Activated CD4-positive, alpha-beta T cell treated with anti-CD3 and anti-CD28 coated beads for 36 hours (primary cell): ENCODE data around the gene METRNL. TPM values are rescaled to one million over a fixed set of nuclear protein-coding genes. Genes with fewer than 3 reads are reported as not detected.

Experiments used
- ATAC-seq: fragments of 200-7000 bp; cut with Tn5 transposase; one replicate; pipeline ENCODE4 v1.10.0; 2021; ENCODE audit warnings: mild to moderate bottlenecking, moderate library complexity
- CTCF ChIA-PET: fragments of 350-600 bp; sonication (Branson Sonifier 250); formaldehyde crosslinking; loops from one replicate; lab custom pipeline; 2021; ENCODE audit warnings: antibody characterized with exemption; lab: Charles Lee
- POLR2A ChIA-PET: fragments of 350-600 bp; sonication (Branson Sonifier 250); formaldehyde crosslinking; loops from one replicate; lab custom pipeline; 2021; ENCODE audit warnings: antibody characterized with exemption, inconsistent platforms; lab: Charles Lee
- DNase-seq: peaks from one replicate; pipeline ENCODE4 v3.0.0-alpha.2; 2020
- H3K27ac Mint-ChIP-seq: one replicate; pipeline ENCODE4 v1.8.0; 2021; ENCODE audit warnings: mixed read lengths
- H3K27me3 Mint-ChIP-seq: one replicate; pipeline ENCODE4 v1.8.0; 2021; ENCODE audit warnings: mixed read lengths
- H3K36me3 Mint-ChIP-seq: one replicate; pipeline ENCODE4 v1.8.0; 2021; ENCODE audit warnings: low read depth, mixed read lengths
- H3K4me1 Mint-ChIP-seq: one replicate; pipeline ENCODE4 v1.8.0; 2021; ENCODE audit warnings: mixed read lengths
- H3K4me3 Mint-ChIP-seq: one replicate; pipeline ENCODE4 v1.8.0; 2021; ENCODE audit warnings: mild to moderate bottlenecking, moderate library complexity, mixed read lengths
- H3K9me3 Mint-ChIP-seq: one replicate; pipeline ENCODE4 v1.8.0; 2021; ENCODE audit warnings: low read depth, mixed read lengths
- intact Hi-C, 2 experiments: fragments of 100-400 bp; cut with DNase I in 1 of 2; cut with micrococcal nuclease in 1 of 2; formaldehyde crosslinking; loops; one replicate each; pipeline versions ENCODE4 v1.14.2 to v1.15.1; 2022 to 2024; cut with DNase I, micrococcal nuclease
- total RNA-seq, 2 experiments: library from RNA; stranded (reverse); gene quantifications; one replicate each; pipeline ENCODE4 v1.2.3, GENCODE V29; 2021

The METRNL gene
- total RNA-seq, 2 experiments from 2014 or later, result 22.4 to 26.3 TPM

DNA sequence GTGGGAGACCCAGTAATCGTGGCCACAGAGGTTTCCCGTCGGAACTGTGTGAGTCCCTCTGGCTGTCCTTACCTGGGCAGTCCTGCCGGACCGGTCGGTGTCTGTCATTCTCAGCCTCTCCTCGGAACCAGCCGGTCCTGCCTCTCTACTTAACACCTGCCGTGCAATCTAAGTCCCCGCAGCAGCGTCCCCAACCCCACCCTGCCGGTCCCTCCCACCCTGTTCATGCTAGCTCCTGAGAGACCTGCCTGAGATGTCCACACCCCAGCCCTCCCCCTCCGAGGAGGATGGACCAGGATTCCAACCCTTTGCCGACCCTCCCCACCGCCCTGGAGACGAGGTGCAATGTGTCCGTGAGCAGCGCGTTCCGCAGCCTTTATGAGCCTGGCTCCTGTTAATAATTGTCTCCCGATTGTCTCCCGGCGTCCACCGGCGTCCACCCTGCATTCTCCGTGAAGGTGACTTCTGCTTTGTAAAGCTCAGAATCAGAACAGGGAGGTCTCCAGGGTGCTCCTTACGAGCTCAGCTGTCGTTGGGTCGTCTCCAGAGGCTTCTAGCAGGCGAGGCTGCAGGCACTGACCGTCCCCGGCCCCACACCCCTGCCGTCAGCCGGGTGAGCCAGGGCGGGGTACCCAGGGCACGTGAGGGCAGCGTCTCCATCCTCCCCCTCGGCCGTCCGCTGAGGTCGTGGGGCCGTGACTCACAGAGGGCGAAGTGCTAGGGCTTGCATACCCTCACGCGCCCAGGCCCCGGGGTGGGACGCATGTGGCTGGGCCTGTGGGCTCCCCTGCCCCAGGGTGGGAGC is 10.1 kb downstream of the METRNL start:
- intact Hi-C loops, result no loop called here
- H3K27ac Mint-ChIP-seq, result no peak overlapping the region
- H3K9me3 Mint-ChIP-seq, result no peaks in the 10 kb centered on the region
- ChIA-PET CTCF (no interaction called here), POLR2A (no interaction called here)
- no peak overlapping the region for H3K4me3 Mint-ChIP-seq
- H3K36me3 Mint-ChIP-seq, result peaks cover 2% of the 10 kb centered on the region
- H3K4me1 Mint-ChIP-seq, result peaks cover 5% of the 10 kb centered on the region
- DNase-seq, result no peak
- H3K27me3 Mint-ChIP-seq, result no peaks in the 10 kb centered on the region
- no peak for ATAC-seq

DNA sequence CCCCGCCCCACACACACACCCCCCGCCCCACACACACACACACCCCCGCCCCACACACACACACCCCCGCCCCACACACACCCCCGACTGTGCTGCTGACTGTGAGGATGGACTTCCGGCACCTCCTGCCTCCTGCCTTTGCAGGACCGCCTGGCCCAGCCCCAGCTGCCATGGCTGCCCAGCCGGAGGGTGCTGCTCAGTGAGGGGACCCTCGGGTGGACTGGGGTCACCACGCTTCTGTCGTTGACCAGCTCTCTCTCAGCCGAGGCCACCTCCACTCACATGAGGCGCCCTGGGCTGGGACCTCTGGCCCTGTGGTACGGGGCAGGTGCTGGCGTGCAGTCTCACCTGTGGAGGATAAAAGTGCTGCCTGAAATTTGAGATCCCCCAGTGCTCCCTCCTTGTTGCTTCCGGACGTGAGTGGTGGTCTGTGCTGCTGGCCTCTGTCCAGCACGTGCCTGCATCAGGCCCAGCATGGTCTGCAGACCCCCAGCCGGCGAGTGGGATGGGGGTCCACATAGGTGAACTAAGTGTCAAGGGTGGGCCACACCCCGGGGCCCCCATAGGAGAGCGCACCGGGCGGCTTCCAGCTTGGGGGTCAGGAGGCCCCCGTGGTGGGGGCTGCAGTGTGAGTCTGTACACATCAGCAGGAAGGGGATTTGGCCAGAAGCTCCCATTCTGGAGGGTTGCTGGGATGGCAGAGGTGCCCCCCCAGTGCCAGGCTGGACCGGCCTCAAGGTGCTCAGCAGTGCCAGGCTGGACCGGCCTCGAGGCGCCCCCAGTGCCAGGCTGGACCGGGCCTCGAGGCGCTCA is 11.2 kb downstream of the METRNL start:
- no peaks in the 10 kb centered on the region for H3K9me3 Mint-ChIP-seq
- DNase-seq (no peak), ATAC-seq (no peak)
- H3K4me3 Mint-ChIP-seq, result no peak overlapping the region
- intact Hi-C loops, result no loop called here
- H3K27me3 Mint-ChIP-seq, result no peaks in the 10 kb centered on the region
- no peaks in the 10 kb centered on the region for H3K4me1 Mint-ChIP-seq
- ChIA-PET POLR2A (no interaction called here), CTCF (no interaction called here)
- no peak overlapping the region for H3K27ac Mint-ChIP-seq
- H3K36me3 Mint-ChIP-seq, result peaks cover 3% of the 10 kb centered on the region

DNA sequence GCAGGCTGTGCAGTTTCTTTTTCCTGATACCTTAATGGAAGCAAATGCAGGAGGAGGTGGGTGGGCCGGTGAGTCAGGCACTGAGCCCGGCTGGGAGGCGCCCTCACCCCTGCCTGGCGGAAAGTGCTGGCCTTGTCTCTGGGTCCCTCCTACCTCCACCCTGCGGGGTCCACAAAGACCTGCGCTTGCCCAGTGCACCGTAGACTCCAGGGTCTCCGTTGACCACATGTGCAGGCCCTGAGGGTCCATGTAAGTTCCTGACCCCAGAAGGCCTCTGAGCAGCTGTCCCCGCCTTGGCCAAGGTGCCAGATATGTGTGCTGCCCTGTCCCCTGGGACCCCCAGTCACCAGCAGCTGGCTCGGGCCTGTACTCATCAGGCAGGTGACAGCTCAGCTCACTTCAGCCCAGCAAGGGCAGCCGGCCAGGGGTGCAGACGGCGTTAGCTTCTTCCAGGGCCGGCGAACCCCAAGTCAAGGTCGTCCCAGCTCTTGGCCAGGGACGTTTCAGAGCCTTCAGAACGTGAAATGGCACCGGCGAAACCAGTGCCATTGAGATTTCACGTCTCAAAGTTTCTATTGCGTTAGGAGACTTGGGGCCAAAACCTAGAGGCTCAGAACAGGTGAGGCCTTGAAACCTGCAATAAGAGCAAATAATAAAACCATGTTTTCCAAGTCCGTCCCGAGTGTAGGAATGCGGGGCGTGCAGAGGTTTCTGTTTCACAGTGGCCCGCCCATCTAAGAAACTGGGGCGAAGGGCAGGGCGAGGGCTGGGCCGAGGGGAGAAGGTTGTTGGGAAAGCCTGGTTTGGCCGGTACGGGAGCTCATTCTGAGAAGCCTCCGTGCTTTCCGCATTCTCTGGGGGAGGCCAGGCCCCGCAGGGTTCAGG is 12.1 kb downstream of the METRNL start:
- H3K36me3 Mint-ChIP-seq, result peaks cover 4% of the 10 kb centered on the region
- intact Hi-C loops, result no loop called here
- no peaks in the 10 kb centered on the region for H3K9me3 Mint-ChIP-seq
- ChIA-PET POLR2A (no interaction called here), CTCF (no interaction called here)
- ATAC-seq, result no peak
- DNase-seq, result no peak
- no peak overlapping the region for H3K4me3 Mint-ChIP-seq
- H3K27ac Mint-ChIP-seq, result no peak overlapping the region
- H3K27me3 Mint-ChIP-seq, result no peaks in the 10 kb centered on the region
- no peaks in the 10 kb centered on the region for H3K4me1 Mint-ChIP-seq

DNA sequence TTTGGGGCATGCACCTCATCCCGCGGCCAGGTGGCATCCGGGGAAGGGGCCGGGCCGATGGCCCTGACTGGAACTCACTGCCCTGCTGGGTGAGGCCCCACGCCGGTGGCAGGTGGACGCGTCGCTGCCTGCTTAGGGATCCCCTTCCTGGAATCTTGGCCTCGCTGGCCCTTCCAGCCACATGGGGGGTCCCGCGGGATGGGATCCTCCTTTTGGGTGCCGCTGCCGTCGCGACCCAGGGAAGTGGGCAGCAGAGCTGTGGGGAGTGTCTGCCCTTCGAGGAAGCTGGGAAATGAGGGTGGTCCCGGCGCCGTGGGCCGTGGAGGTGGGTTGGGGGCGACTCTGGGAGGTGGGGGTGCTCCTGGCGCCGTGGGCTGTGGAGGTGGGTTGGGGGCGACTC is 12.8 kb downstream of the METRNL start:
- ATAC-seq (no peak), DNase-seq (no peak)
- ChIA-PET CTCF (no interaction called here), POLR2A (no interaction called here)
- Mint-ChIP-seq H3K36me3 (peaks cover 4% of the 10 kb centered on the region), H3K4me1 (no peaks in the 10 kb centered on the region), H3K27ac (no peak overlapping the region), H3K27me3 (no peaks in the 10 kb centered on the region), H3K4me3 (no peak overlapping the region), H3K9me3 (no peaks in the 10 kb centered on the region)
- intact Hi-C loops, result no loop called here

DNA sequence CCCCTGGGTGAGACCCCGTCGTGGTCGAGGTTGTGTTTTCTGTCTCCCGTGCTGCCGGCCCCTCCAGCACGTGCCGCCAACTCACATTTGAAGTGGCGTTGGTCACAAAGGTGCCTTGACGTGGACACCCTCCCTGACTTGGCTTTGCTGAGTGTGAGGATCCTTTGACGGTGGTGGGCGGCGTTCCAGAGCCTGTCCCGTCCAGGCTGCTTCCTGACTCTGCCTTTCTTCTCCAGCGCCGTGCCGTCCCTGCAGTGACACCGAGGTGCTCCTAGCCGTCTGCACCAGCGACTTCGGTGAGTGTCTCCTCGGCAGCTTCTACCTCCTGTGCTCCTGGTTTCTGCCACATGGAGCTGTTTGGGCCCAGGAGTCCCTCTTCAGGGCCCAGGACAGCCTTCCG is 13.5 kb downstream of the METRNL start:
- intact Hi-C loops, result no loop called here
- H3K27ac Mint-ChIP-seq, result no peak overlapping the region
- no peaks in the 10 kb centered on the region for H3K27me3 Mint-ChIP-seq
- ChIA-PET POLR2A (no interaction called here), CTCF (no interaction called here)
- no peaks in the 10 kb centered on the region for H3K9me3 Mint-ChIP-seq
- ATAC-seq (no peak), DNase-seq (no peak)
- peaks cover 4% of the 10 kb centered on the region for H3K36me3 Mint-ChIP-seq
- no peak overlapping the region for H3K4me3 Mint-ChIP-seq
- no peaks in the 10 kb centered on the region for H3K4me1 Mint-ChIP-seq

DNA sequence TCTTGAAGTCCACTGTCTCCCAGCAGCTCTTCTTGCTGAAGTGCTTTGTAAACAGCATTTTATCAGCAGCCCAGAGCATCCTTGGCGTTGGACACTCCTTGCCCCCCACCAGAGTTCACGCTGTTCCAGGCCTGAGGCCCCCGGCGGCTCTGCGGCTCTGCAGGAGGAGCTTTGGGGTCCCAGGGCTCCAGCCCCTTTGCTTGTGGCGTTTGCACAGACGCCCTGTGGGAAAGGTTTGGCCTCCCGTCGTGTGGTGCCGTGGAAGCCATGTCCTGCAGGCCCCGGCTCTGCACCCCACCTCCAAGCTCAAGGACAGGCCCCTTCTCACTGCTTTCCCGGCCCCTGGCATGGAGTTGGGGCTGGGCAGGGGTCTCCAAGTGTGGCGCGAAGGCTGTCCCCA is 14.1 kb downstream of the METRNL start:
- Mint-ChIP-seq H3K4me3 (no peak overlapping the region), H3K4me1 (no peaks in the 10 kb centered on the region), H3K36me3 (peaks cover 4% of the 10 kb centered on the region), H3K27ac (no peak overlapping the region), H3K9me3 (no peaks in the 10 kb centered on the region), H3K27me3 (no peaks in the 10 kb centered on the region)
- ChIA-PET POLR2A (no interaction called here), CTCF (no interaction called here)
- ATAC-seq (no peak), DNase-seq (no peak)
- intact Hi-C loops, result no loop called here

DNA sequence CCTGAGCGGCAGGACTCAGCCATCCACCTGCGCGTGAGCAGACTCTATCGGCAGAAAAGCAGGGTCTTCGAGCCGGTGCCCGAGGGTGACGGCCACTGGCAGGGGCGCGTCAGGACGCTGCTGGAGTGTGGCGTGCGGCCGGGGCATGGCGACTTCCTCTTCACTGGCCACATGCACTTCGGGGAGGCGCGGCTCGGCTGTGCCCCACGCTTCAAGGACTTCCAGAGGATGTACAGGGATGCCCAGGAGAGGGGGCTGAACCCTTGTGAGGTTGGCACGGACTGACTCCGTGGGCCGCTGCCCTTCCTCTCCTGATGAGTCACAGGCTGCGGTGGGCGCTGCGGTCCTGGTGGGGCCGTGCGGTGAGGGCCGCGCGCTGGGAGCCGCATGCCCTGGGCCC is 14.9 kb downstream of the METRNL start:
- peaks cover 4% of the 10 kb centered on the region for H3K36me3 Mint-ChIP-seq
- CTCF ChIA-PET, result no interaction called here
- no peak for ATAC-seq
- no peak overlapping the region for H3K27ac Mint-ChIP-seq
- intact Hi-C loops, result no loop called here
- no peaks in the 10 kb centered on the region for H3K27me3 Mint-ChIP-seq
- H3K4me3 Mint-ChIP-seq, result no peak overlapping the region
- no peak for DNase-seq
- POLR2A ChIA-PET, result no interaction called here
- H3K9me3 Mint-ChIP-seq, result no peaks in the 10 kb centered on the region
- no peaks in the 10 kb centered on the region for H3K4me1 Mint-ChIP-seq

DNA sequence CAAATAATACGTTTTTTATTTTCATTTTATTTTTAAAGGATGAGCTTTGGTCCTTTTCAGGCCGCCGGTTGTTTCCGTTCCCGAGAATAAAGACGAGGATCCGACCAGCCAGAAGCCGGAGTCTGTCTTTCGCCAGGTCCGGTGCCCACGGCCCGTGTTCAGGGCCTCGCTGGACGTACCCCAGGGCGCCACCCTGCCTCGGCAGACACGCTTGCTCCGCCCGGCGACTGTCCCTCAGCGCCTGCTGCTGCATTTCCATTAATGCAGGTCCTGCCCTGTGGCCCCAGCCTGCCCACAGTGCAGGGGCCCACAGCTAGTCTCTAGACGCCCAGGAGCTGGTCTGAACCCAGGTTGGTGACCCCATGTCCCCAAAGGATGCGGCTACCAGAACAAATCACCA is 15.6 kb downstream of the METRNL start:
- CTCF ChIA-PET, result no interaction called here
- ATAC-seq (no peak), DNase-seq (no peak)
- peaks cover 3% of the 10 kb centered on the region for H3K4me1 Mint-ChIP-seq
- H3K9me3 Mint-ChIP-seq, result no peaks in the 10 kb centered on the region
- H3K4me3 Mint-ChIP-seq, result no peak overlapping the region
- H3K27me3 Mint-ChIP-seq, result peaks cover 3% of the 10 kb centered on the region
- H3K36me3 Mint-ChIP-seq, result peaks cover 4% of the 10 kb centered on the region
- intact Hi-C loops, result no loop called here
- POLR2A ChIA-PET, result no interaction called here
- no peak overlapping the region for H3K27ac Mint-ChIP-seq

DNA sequence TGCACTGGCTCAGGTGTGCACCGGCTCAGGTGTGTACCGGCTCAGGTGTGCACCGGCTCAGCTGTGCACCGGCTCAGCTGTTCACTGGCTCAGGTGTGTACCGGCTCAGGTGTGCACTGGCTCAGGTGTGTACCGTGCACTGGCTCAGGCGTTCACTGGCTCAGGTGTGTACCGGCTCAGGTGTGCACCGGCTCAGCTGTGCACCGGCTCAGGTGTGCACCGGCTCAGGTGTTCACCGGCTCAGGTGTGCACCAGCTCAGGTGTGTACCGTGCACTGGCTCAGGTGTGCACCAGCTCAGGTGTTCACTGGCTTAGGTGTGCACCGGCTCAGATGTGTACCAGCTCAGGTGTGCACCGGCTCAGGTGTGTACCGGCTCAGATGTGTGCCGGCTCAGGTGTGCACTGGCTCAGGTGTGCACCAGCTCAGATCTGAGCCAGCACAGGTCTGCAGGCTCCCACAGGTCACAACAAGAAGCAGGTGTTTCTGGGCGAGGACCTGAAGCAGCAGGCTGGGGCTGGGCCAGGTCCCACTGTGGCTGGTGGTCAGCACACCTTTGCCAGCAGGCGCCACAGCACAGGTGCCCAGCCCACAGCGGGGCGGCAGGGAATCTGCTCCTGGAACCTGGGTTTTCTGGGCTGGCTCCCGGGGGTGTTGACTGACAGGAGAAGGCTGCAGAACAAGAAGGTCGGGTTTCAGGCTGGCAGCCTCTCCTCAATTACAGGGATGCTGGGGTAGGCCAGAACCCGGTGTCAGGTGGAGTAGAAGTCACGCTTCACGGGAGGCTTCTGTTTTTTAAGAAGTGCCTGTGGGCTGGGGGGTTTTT is 17.2 kb downstream of the METRNL start:
- ChIA-PET CTCF (no interaction called here), POLR2A (interaction anchor here (0.6 kb wide), 1 partner anchor 9 kb away, joined by 4 read pairs; no protein-coding TSS in a partner anchor)

DNA sequence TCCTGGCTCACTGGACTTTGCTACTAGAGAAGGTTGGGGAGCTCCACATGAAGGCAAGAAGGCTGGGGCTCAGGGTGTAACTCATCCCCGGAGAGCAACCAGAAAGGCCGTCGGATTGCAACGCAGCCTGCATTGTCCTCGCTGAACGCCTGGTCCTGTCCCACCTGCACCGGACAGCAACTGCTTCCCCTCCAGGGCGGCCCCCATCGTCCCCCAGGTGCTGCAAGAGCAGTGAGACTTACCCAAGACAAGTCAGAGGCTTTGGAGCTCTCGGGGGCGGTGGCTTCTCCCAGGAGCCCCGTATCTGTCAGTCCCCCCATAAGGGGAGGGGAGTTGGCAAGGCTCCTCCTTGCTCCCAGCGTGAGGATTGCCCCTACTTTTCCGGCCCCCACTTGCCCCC is 18.4 kb downstream of the METRNL start:
- no peak overlapping the region for H3K4me3 Mint-ChIP-seq
- peaks cover 4% of the 10 kb centered on the region for H3K36me3 Mint-ChIP-seq
- H3K9me3 Mint-ChIP-seq, result no peaks in the 10 kb centered on the region
- DNase-seq (no peak), ATAC-seq (no peak)
- CTCF ChIA-PET, result no interaction called here
- peaks cover 6% of the 10 kb centered on the region for H3K27me3 Mint-ChIP-seq
- peaks cover 3% of the 10 kb centered on the region for H3K4me1 Mint-ChIP-seq
- no peak overlapping the region for H3K27ac Mint-ChIP-seq
- intact Hi-C loops, result no loop called here
- POLR2A ChIA-PET, result no interaction called here

More for the DNA sequence above, 17.2 kb downstream of the METRNL start:
- no peak for DNase-seq
- Mint-ChIP-seq H3K9me3 (no peaks in the 10 kb centered on the region), H3K4me1 (peaks cover 3% of the 10 kb centered on the region), H3K36me3 (peaks cover 4% of the 10 kb centered on the region), H3K27ac (no peak overlapping the region), H3K27me3 (peaks cover 6% of the 10 kb centered on the region), H3K4me3 (no peak overlapping the region)
- intact Hi-C loops, result no loop called here
- no peak for ATAC-seq
